ENCODE results near the gene CILP.
"Not testable (repeated sequence)": the region's sequence is repeated elsewhere in the genome, so short reads cannot be mapped to it uniquely, and the experiment has no call there.

Gene CILP

DNA sequence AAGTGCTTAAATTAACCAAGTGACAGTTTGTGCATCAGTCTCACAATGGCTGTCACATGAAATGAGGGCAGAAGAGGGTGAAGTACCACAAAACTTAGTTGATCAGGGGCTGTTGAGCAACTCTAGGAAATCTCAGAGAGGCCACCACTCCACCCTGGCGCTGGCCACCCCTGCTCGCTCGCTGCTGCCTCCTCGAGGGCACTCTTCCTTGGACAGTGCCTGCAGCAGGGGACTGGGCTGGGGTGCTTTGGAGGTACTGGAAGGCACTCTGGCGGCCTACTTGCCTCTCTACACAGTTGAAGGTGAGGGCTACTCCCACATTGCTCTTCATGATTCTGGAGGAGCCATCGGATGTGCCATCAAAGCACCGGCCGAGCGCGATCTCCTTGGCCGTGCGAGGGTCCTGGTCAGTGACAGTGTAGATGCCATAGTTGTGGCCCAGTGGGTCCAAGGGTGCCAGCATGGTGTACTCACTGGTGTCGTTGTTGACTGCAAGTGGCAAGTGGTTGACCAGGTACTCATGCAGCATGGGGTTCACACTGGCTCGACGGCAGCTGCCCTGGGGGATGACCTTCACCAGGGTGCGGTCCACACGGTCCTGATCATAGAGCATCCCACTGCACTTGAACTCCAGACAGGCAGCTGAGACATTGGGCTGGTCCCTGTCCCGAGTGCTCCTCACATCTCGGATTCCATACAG is 14.5 kb downstream of the CILP start:
- CTCF ChIA-PET, result interaction anchor here (1.1 to 1.5 kb wide), 2 partner anchors 81 to 89 kb away, joined by 3 to 4 read pairs; no protein-coding TSS in a partner anchor
- POLR2A ChIA-PET, result interaction anchor here (1.0 to 1.5 kb wide), 2 partner anchors 11 to 101 kb away, joined by 3 to 4 read pairs; partner anchors contain the start of gene CLPX
- Histone ChIP-seq H3K4me1 (ENCODE audit: control extremely low read depth in 1 of 4, control insufficient read depth in 4 of 4, insufficient read depth in 4 of 4, low read length in 3 of 4) (peaks cover 0 to 2% (median 0%) of the 10 kb centered on the region in 4 experiments), H3K27me3 (replicated peaks in 2 of 5; ENCODE audit: control insufficient read depth in 4 of 5, insufficient read depth in 5 of 5, low read length in 4 of 5) (no peaks in the 10 kb centered on the region), H3K27ac (ENCODE audit: insufficient read depth in 1 of 2, low read depth in 1 of 2, low read length in 2 of 2, poor library complexity in 1 of 2, severe bottlenecking in 2 of 2) (no peak overlapping the region), H3K9me3 (ENCODE audit: control extremely low read depth in 1 of 5, control insufficient read depth in 4 of 5, insufficient read depth in 2 of 5, low read depth in 1 of 5, low read length in 4 of 5) (no peaks in the 10 kb centered on the region), H3K36me3 (ENCODE audit: control insufficient read depth in 4 of 4, insufficient read depth in 4 of 4, low read length in 3 of 4) (no peaks in the 10 kb centered on the region), H3K4me3 (ENCODE audit: control insufficient read depth in 1 of 7, extremely low read depth in 1 of 7, insufficient read depth in 4 of 7, low read depth in 2 of 7, low read length in 6 of 7) (no peak overlapping the region)
- no peak for DNase-seq
- 95% methylated on average over 19 of the region's 19 CpGs for WGBS (ENCODE audit: insufficient coverage)

DNA sequence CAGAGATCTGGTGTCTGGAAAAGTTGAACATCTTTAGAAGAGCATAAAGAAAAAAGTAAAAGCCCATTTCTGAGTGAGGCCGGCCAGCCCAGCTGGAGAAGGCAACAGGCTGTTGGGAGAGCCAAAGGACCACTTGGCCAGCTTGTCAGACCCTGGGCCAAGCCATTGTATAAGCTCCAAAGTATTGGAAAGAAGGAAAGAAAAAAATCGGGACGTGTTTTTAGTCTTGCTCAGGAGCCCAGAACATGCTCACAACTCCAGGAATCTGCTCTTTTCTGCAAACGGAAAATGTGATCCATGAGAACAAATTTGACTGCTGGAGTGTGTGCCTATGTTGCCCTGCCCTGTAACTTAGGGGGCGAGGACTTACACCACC is 15.7 kb downstream of the CILP start:
- ChIA-PET POLR2A (interaction anchor here (1.5 kb wide), 2 partner anchors 10 to 109 kb away, joined by 3 to 4 read pairs; partner anchors contain the start of genes CLPX and RNU5B-1), CTCF (interaction anchor here (1.1 to 2.2 kb wide), 5 partner anchors 13 to 90 kb away, joined by 3 to 8 read pairs (median 4); no protein-coding TSS in a partner anchor)
- H3K27me3 ChIP-seq (replicated peaks in 2 of 5; ENCODE audit: control insufficient read depth in 4 of 5, insufficient read depth in 5 of 5, low read length in 4 of 5), result no peaks in the 10 kb centered on the region
- no peak overlapping the region for H3K27ac ChIP-seq (ENCODE audit: insufficient read depth in 1 of 2, low read depth in 1 of 2, low read length in 2 of 2, poor library complexity in 1 of 2, severe bottlenecking in 2 of 2)
- no peak for DNase-seq
- no peaks in the 10 kb centered on the region for H3K9me3 ChIP-seq (ENCODE audit: control extremely low read depth in 1 of 5, control insufficient read depth in 4 of 5, insufficient read depth in 2 of 5, low read depth in 1 of 5, low read length in 4 of 5)
- H3K36me3 ChIP-seq (ENCODE audit: control insufficient read depth in 4 of 4, insufficient read depth in 4 of 4, low read length in 3 of 4), result no peaks in the 10 kb centered on the region
- H3K4me3 ChIP-seq (ENCODE audit: control insufficient read depth in 1 of 7, extremely low read depth in 1 of 7, insufficient read depth in 4 of 7, low read depth in 2 of 7, low read length in 6 of 7), result no peak overlapping the region
- WGBS (ENCODE audit: insufficient coverage), result 93% methylated on average over 5 of the region's 5 CpGs
- peaks cover 0 to 2% (median 0%) of the 10 kb centered on the region in 4 experiments for H3K4me1 ChIP-seq (ENCODE audit: control extremely low read depth in 1 of 4, control insufficient read depth in 4 of 4, insufficient read depth in 4 of 4, low read length in 3 of 4)

DNA sequence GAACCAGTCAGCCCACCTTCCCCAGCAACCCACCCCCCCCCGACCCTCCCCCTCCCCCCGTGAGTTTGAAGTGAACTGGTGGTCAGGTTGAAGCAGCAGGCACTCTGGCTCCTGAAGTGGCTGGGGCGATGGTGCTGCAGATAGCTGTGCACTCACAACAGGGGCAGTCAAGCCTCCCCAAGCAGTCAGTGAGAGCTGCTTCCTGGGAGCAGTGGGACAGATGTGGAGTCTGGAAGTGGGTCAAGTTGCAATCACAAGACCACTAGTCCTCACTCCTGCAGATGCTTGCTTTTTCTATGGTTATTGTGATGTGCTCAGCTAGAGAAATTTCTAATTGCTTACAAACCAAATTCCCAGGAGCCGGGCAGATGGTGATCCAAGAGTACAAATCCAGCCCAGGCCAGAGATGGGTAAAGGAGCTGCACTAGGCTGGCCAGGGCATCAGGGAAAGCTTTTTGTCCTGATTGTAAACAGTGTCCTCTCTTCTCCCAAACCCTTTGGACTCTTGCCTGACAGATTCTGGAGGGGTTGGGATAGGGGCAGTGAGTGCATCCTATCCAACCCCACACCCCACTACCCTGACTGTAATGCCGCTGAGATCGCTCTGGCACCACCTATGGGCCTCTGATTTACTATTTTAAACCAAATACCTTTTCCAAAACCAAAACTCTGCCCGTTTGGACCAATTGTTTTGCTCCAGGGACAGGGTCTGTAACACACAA is 16.3 kb downstream of the CILP start:
- Histone ChIP-seq H3K9me3 (ENCODE audit: control extremely low read depth in 1 of 5, control insufficient read depth in 4 of 5, insufficient read depth in 2 of 5, low read depth in 1 of 5, low read length in 4 of 5) (no peaks in the 10 kb centered on the region), H3K4me1 (ENCODE audit: control extremely low read depth in 1 of 4, control insufficient read depth in 4 of 4, insufficient read depth in 4 of 4, low read length in 3 of 4) (peaks cover 0 to 2% (median 0%) of the 10 kb centered on the region in 4 experiments), H3K36me3 (ENCODE audit: control insufficient read depth in 4 of 4, insufficient read depth in 4 of 4, low read length in 3 of 4) (no peaks in the 10 kb centered on the region), H3K4me3 (ENCODE audit: control insufficient read depth in 1 of 7, extremely low read depth in 1 of 7, insufficient read depth in 4 of 7, low read depth in 2 of 7, low read length in 6 of 7) (no peak overlapping the region), H3K27me3 (replicated peaks in 2 of 5; ENCODE audit: control insufficient read depth in 4 of 5, insufficient read depth in 5 of 5, low read length in 4 of 5) (no peaks in the 10 kb centered on the region), H3K27ac (ENCODE audit: insufficient read depth in 1 of 2, low read depth in 1 of 2, low read length in 2 of 2, poor library complexity in 1 of 2, severe bottlenecking in 2 of 2) (no peak overlapping the region)
- ChIA-PET POLR2A (interaction anchor here (0.9 to 1.5 kb wide), 3 partner anchors 10 to 110 kb away, joined by 3 to 4 read pairs (median 3); partner anchors contain the start of genes CLPX and RNU5B-1), CTCF (interaction anchor here (0.7 to 2.2 kb wide), 7 partner anchors 13 to 103 kb away, joined by 3 to 8 read pairs (median 4); no protein-coding TSS in a partner anchor)
- no peak for DNase-seq
- WGBS (ENCODE audit: insufficient coverage), result 100% methylated on average over 1 of the region's 7 CpGs

DNA sequence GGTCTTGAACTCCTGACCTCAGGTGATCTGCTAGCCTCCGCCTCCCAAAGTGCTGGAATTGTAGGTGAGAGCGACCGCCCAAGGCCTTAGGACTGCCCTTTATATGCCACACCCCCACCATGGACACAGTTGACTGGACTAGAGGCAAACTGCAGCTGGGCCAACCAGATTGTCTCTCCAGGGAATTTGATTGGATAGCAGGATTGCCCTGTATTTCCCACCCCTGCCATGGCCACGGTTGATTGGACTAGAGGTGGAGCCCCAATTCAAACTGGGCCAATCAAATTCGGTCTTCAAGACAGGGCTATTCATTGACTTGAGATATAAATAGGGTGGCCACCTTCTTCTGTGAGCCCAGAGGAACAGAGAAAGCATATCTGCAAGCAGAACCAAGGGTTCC is 19.3 kb downstream of the CILP start:
- DNase-seq, result peak in 2 of 3 donors; percentile 11 to 18
- H3K4me1 ChIP-seq (ENCODE audit: control extremely low read depth in 1 of 4, control insufficient read depth in 4 of 4, insufficient read depth in 4 of 4, low read length in 3 of 4), result peaks cover 0 to 2% (median 0%) of the 10 kb centered on the region in 4 experiments
- no peak overlapping the region for H3K4me3 ChIP-seq (ENCODE audit: control insufficient read depth in 1 of 7, extremely low read depth in 1 of 7, insufficient read depth in 4 of 7, low read depth in 2 of 7, low read length in 6 of 7)
- ChIA-PET POLR2A (no interaction called here), CTCF (interaction anchor here (8.6 kb wide), 1 partner anchor 79 kb away, joined by 80 read pairs; no protein-coding TSS in a partner anchor)
- no peaks in the 10 kb centered on the region for H3K9me3 ChIP-seq (ENCODE audit: control extremely low read depth in 1 of 5, control insufficient read depth in 4 of 5, insufficient read depth in 2 of 5, low read depth in 1 of 5, low read length in 4 of 5)
- H3K36me3 ChIP-seq (ENCODE audit: control insufficient read depth in 4 of 4, insufficient read depth in 4 of 4, low read length in 3 of 4), result no peaks in the 10 kb centered on the region
- H3K27me3 ChIP-seq (replicated peaks in 2 of 5; ENCODE audit: control insufficient read depth in 4 of 5, insufficient read depth in 5 of 5, low read length in 4 of 5), result no peaks in the 10 kb centered on the region
- no peak overlapping the region for H3K27ac ChIP-seq (ENCODE audit: insufficient read depth in 1 of 2, low read depth in 1 of 2, low read length in 2 of 2, poor library complexity in 1 of 2, severe bottlenecking in 2 of 2)
- WGBS (ENCODE audit: insufficient coverage), result 96% methylated on average over 4 of the region's 5 CpGs

DNA sequence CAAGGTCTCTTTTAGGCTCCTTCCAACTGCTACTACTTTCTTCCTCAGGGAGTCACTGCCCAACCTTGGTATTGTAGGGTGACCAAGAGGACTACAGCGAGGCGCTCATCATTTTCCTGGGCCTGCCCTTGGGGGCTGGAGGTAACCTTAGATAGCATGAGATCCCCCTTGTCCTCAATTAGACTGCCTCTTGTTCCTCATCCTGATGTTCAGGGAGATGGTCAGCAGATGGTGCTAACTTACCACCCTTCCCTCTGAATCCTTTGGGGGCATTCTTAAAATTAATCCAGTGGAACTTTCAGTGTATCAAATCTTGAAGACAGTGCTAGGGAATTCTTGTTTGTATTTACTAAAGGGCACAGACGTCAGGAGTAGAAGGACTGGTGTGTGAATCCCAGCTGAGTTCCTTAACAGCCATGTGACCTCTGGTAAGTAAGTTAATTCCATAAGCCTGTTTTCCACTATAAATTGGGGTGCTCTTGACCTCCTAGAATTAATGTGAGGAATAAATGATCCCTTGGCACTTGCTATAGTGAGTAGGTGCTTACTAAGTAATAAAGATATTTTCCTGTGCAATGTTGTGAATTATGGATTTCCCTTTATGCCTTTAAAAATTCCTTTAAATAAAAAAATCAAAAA is 22.1 kb downstream of the CILP start:
- peak; percentile 74 to 87 (median 82) for DNase-seq
- peaks cover 2 to 6% (median 5%) of the 10 kb centered on the region in 4 experiments for H3K4me1 ChIP-seq (ENCODE audit: control extremely low read depth in 1 of 4, control insufficient read depth in 4 of 4, insufficient read depth in 4 of 4, low read length in 3 of 4)
- no peaks in the 10 kb centered on the region for H3K36me3 ChIP-seq (ENCODE audit: control insufficient read depth in 4 of 4, insufficient read depth in 4 of 4, low read length in 3 of 4)
- WGBS (ENCODE audit: insufficient coverage), result 3% methylated on average over 3 of the region's 3 CpGs
- no peaks in the 10 kb centered on the region for H3K27me3 ChIP-seq (replicated peaks in 2 of 5; ENCODE audit: control insufficient read depth in 4 of 5, insufficient read depth in 5 of 5, low read length in 4 of 5)
- ChIA-PET POLR2A (interaction anchor here (0.6 kb wide), 1 partner anchor 106 kb away, joined by 4 read pairs; no protein-coding TSS in a partner anchor), CTCF (interaction anchor here (0.7 to 8.6 kb wide), 9 partner anchors 10 to 111 kb away, joined by 3 to 80 read pairs (median 4); no protein-coding TSS in a partner anchor)
- no peaks in the 10 kb centered on the region for H3K9me3 ChIP-seq (ENCODE audit: control extremely low read depth in 1 of 5, control insufficient read depth in 4 of 5, insufficient read depth in 2 of 5, low read depth in 1 of 5, low read length in 4 of 5)
- no peak overlapping the region for H3K4me3 ChIP-seq (ENCODE audit: control insufficient read depth in 1 of 7, extremely low read depth in 1 of 7, insufficient read depth in 4 of 7, low read depth in 2 of 7, low read length in 6 of 7)
- no peak overlapping the region for H3K27ac ChIP-seq (ENCODE audit: insufficient read depth in 1 of 2, low read depth in 1 of 2, low read length in 2 of 2, poor library complexity in 1 of 2, severe bottlenecking in 2 of 2)

DNA sequence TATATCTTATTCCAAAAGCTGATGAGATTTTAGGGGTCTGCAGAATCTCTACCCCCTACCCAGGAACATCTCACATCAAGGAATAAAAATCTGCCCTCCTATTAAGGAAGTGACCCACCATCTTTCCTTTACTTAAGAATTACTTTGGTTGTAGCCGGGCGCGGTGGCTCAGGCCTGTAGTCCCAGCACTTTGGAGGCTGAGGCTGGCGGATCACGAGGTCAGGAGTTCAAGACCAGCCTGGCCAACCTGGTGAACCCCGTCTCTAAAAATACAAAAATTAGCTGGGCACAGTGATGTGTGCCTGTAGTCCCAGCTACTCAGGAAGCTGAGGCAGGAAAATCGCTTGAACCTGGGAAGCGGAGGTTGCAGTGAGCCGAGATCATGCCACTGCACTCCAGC is 22.8 kb downstream of the CILP start:
- WGBS (ENCODE audit: insufficient coverage), result 95% methylated on average over 8 of the region's 9 CpGs
- POLR2A ChIA-PET, result not testable (repeated sequence)

More for the DNA sequence above, 22.8 kb downstream of the CILP start:
- not testable (repeated sequence) for H3K9me3 ChIP-seq (ENCODE audit: control extremely low read depth in 1 of 5, control insufficient read depth in 4 of 5, insufficient read depth in 2 of 5, low read depth in 1 of 5, low read length in 4 of 5); H3K4me3 ChIP-seq (ENCODE audit: control insufficient read depth in 1 of 7, extremely low read depth in 1 of 7, insufficient read depth in 4 of 7, low read depth in 2 of 7, low read length in 6 of 7); H3K27ac ChIP-seq (ENCODE audit: insufficient read depth in 1 of 2, low read depth in 1 of 2, low read length in 2 of 2, poor library complexity in 1 of 2, severe bottlenecking in 2 of 2); H3K27me3 ChIP-seq (replicated peaks in 2 of 5; ENCODE audit: control insufficient read depth in 4 of 5, insufficient read depth in 5 of 5, low read length in 4 of 5); H3K36me3 ChIP-seq (ENCODE audit: control insufficient read depth in 4 of 4, insufficient read depth in 4 of 4, low read length in 3 of 4); DNase-seq
- H3K4me1 ChIP-seq (ENCODE audit: control extremely low read depth in 1 of 4, control insufficient read depth in 4 of 4, insufficient read depth in 4 of 4, low read length in 3 of 4), result peaks cover 7 to 10% (median 8%) of the 10 kb centered on the region in 4 experiments
- CTCF ChIA-PET, result interaction anchor here (1.1 to 8.6 kb wide), 5 partner anchors 19 to 112 kb away, joined by 4 to 80 read pairs (median 6); no protein-coding TSS in a partner anchor

All from common myeloid progenitor, CD34-positive (primary cell).